CD4-positive, alpha-beta T cell treated with Interferon gamma for 1 hour (primary cell): ENCODE data around the gene GLRA1.
"Not testable (repeated sequence)": the region's sequence is repeated elsewhere in the genome, so short reads cannot be mapped to it uniquely, and the experiment has no call there.

Experiments used
- DNase-seq: peaks from one replicate; pipeline ENCODE4 v3.0.0-alpha.2; 2020

Gene GLRA1

DNA sequence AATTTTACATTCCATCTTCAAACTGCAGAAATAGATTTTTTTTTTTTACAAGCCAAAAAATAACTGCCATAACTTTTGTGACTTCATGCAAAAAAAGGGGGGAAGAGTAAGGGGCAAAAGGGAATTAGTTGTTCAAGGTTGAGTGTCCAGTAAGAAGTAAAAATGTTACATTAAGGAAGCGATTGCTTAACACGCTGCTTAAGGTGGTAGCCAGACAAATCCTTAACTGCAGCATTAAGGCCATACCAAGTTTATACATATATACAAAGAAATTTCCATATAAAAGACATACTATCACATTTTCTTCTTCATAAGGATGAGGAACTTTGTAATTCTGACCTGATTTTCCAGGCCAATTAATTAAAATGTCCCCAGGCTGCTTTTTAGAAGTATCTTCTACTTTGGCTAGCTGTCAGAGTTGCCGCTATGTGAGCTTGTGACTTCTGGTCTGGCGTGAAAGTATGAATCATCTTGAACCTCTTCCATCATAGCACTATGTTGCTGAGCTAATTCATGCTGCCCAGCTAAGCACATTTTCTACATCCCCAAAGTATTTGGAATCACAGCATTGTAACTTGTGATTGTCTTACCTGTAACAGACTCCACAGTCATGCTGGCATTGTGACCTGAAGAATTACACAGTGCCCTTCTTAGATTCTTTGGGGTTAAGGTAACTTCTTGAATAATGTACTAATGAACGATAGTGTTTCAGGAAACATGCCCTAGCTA lies 112.9 kb downstream of the GLRA1 start:
- DNase-seq, result no peak

DNA sequence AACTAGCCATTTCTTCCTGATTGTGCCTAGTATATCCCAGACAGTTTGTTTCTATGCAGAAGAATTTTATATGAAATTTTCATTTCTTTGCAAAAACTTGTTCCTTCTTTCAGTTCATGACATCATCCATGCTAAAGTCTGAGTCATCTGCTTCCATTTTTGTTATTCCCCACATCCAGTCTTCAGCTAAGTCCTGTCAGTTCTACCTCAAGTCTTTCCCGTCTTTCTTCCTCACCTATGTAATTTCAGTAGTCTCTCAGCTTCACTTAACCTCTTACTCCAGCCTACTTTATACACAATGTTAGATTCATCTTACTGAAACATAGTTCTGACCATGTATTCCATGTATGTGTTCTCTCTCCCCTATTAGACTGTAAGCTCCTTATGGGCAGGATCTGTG lies 113.8 kb downstream of the GLRA1 start:
- no peak for DNase-seq

DNA sequence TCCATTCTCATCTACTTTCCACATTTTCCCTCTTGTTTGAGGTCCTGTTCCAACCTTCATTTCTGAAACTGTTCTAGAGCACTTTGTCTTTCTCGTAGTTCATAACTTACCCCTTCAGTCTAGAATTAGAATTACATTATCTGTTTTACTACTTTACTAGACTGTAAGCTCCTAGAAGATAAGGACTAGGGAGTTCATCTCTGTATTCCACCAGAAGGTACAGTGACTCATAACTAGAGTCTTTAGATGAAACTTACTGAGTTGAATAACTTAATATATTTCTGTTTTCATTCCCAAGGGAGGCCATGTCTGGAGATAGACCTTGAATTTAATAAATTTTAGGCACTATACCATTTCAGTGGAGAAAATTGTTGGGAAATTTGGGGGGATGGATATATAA lies 114.2 kb downstream of the GLRA1 start:
- no peak for DNase-seq

DNA sequence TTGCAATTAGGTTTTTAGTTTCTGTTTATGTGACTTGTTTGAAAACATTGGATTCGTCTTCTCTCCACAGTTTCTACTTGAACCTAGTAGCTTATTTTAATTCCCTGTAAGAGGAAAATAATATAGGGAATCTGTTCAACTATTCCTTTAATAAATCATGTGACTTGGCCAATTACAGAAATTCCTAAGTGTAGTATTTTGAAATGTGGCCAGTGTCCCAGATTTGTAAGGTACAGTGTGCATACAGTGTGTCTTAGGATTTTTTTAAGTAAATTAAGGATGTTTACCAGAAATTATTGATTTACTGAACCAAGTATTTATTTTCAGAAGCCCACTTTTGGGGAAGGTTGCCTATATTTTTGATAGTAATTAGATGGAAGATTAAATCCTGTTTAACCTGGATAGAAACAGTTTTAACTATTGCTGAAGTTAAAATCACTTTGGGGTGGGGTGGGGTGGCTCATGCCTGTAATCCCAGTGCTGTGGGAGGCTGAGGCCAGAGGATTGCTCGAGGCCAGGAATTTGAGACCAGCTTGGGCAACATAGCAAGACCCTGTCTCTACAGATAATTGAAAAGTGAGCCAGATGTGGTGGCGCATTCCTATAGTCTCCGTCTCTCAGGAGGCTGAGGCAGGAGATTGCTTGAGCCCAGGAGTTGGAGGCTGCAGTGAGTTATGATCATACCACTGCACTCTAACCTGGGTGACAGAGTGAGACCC lies 116.0 kb downstream of the GLRA1 start:
- DNase-seq, result no peak

DNA sequence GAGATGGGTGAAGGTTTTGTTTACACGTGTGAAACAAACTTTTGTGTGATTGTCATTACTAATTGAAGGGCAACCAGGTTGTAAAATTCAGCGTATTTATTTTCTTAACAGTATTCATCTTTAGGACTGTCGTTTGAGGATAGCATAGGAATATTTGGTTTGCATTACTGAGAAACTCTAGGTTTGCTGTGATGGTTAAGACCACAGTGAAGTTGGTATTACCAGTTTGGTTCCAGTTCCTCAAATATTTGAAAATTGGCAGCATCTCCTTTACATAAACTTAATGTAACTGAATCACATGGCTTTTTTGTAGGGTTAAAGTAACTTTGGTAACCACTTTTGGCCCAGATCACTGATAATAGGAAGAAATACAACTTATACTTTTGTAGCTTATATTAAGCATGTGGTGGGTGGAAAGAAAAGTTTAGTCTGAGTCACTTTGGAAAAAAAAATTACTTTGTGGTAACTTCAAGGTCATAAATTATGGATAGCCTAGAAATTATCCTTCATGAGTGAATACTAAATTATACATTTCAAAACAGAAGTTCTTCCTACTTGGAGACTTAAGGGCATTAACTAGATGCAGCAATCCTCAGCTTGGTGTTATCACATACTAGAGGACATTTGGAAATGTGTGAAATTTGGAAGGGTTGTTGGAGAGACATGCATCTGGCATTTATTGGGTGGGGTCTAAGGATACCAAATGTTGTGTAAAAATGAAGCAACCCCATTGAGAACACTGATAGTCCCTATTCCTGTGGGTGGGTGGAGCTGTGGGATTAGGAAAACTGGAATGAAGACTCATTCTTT lies 119.0 kb downstream of the GLRA1 start:
- no peak for DNase-seq

DNA sequence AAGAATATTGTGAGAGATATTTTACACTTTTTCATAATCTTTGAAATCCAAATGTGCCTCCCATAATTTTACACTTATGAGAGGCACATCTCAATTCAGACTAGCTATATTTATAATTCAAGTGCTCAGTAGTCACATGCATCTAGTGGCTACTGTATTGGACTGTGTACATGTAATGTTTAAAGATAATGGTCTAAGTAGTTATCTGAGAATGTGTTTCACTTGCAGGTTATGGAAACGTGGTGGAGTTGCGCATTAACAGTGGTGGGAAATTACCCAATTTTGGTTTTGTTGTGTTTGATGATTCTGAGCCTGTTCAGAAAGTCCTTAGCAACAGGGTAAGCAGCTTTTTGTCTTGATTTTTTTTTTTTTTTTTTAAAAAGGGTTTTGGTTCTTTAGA lies 124.1 kb downstream of the GLRA1 start:
- DNase-seq, result no peak

DNA sequence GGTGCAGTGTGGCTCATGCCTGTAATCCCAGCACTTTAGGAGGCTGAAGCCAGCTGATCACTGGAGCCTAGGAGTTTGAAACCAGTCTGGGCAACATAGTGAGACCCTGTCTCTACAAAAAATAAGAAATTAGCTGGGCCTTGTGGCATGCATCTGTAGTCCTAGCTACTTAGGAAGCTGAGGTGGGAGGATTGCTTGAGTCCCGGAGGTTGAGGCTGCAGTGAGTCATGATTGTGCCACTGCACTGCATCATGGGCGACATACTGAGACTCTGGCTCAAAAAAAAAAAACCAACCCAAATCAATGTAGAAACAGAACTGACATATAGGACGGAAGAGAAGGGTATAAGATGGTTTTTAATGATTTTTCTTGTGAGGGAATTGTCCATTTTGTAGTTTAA lies 125.2 kb downstream of the GLRA1 start:
- no peak for DNase-seq

DNA sequence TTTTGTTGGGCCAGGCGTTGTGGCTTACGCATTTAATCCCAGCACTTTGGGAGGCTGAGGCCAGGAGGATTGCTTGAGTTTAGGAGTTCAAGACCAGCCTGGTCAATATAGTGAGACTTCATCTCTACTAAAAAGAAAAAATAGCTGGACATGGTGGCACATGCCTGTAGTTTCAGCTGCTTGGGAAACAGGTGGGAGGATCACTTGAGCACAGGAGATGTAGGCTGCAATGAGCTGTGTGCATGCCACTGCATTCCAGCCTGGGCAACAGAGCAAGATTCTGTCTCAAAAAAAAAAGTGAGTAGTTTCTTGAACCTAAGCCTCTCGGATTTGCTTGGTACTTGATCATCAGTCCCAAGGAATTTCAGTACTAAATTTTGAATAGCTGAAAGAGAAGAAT lies 126.0 kb downstream of the GLRA1 start:
- no peak for DNase-seq

DNA sequence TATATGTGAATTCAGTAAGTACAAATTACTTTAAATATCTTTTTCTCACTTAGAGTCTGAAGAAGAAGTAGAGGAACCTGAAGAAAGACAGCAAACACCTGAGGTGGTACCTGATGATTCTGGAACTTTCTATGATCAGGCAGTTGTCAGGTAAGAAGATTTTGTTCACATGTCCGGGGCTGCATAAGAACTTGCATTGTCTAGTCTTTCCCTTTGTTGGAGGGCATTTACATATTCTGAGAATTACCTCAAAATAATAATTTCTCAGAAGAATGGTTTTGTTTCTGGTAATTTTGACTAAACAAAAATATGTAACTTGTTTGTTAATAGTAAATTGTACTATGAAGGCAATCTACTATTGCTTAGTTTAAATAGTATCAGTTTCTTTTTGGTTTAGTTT lies 129.2 kb downstream of the GLRA1 start:
- no peak for DNase-seq

DNA sequence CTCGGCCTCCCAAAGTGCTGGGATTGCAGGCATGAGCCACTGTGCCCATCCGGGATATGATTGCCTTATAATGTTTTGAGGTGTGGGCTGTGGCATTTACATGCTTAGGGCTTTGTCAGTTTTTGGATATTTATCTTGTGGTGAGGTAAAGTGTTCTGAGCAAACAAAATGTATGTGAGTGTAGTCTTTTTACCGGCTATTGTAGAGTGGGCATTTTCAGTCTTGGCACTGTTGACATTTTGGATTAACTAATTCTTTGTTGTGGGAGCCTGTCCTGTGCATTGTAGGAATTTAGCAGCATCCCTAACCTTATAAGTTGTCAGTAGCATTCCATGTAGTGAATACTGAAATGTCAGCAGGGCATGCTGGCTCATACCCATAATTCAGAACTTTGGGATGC lies 131.3 kb downstream of the GLRA1 start:
- no peak for DNase-seq

DNA sequence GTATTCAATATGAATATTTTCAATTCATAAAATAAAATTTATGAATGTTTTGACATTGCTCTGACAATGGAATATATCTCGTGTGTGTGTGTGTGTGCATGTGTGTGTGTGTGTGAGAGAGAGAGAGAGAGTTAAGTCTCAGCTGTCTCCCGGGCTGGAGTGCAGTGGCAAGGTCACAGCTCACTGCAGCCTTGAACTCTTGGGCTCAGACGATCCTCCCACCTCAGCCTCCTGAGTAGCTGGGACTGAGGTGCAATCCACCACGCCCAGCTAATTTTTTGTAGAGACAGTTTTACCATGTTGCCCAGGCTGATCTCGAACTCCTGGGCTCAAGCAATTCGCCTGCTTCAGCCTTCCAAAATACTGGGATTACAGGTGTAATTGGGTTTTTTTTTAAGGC lies 136.8 kb downstream of the GLRA1 start:
- no peak for DNase-seq

DNA sequence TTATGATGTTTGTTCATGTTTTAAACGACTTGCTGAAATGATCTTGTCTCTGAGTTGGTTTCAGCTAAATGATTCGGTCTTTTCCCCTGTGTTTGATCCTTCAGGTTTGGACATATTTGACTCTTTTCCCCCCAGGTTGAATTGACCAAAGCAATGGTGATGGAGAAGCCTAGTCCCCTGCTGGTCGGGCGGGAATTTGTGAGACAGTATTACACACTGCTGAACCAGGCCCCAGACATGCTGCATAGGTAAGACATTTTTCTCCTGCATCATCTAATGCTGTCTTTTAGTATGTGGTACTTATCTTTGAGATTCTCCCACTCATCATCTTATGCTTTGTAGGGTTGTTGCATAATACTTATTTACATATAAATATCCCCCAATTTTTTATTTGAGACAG lies 138.2 kb downstream of the GLRA1 start:
- DNase-seq, result no peak

DNA sequence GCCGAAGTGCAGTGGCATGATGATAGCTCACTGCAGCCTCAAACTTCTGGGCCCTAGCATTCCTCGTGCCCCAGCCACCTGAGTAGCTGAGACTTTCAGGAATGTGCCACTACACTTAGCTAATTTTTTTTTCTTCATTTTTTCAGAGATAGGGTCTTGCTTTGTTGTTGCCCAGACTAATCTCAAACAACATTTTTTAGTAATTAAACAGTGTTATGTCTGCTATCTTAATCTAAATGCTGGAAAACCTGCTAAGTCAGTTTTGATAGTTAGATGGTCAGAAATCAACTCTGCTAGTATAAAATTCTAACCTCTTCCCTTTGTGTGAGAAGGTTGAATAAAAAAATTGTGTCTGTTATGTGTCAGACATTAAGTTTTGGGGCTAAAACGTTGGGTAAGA lies 140.5 kb downstream of the GLRA1 start:
- no peak for DNase-seq

DNA sequence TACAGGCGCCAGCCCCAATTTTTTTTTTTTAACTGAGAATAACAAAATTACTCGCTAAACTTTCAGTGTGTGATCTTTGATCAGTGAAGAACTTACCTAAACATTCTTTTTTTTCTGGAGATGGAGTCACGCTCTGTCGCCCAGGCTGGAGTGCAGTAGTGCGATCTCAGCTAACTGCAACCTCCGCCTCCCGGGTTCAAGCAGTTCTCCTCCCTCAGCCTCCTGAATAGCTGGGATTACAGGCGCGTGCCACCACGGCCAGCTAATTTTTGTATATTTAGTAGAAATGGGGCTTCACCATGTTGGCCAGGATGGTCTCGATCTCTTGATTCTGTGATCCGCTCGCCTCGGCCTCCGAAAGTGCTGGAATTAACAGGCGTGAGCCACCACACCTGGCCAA lies 141.0 kb downstream of the GLRA1 start:
- not testable (repeated sequence) for DNase-seq

DNA sequence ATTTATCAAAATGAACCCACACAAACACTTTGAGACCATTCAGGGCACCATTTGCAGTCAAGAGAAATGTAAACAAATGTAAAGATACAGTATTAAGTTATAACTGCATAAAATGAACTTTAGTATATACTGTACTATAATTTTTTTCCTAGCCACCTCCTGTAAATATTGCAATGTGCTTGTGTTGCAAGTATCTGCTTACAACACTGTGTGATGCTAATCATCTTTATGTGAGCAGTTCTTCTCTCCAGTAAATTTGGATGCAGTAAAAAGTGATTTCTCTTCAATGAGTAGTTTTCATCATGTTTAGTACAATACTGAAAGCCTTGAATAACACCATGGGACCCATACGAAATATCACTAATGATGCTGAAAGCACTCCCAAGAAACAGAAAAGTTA lies 143.4 kb downstream of the GLRA1 start:
- DNase-seq, result no peak

DNA sequence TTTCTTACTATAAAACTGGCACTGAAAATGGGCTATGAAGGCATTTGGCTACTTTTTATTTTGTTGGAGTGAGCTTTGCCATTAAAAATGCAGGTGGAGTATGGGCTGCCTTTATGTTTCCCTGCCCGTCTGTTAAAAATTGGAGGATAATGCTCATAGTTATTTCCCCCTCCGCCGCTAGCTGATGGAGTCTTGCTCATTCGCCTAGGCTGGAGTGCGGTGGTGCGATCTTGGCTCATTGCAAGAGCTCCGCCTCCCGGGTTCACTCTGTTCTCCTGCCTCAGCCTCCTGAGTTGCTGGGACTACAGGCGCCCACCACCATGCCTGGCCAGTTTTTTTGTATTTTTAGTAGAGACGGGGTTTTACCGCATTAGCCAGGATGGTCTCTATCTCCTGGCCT lies 144.3 kb downstream of the GLRA1 start:
- DNase-seq, result no peak

DNA sequence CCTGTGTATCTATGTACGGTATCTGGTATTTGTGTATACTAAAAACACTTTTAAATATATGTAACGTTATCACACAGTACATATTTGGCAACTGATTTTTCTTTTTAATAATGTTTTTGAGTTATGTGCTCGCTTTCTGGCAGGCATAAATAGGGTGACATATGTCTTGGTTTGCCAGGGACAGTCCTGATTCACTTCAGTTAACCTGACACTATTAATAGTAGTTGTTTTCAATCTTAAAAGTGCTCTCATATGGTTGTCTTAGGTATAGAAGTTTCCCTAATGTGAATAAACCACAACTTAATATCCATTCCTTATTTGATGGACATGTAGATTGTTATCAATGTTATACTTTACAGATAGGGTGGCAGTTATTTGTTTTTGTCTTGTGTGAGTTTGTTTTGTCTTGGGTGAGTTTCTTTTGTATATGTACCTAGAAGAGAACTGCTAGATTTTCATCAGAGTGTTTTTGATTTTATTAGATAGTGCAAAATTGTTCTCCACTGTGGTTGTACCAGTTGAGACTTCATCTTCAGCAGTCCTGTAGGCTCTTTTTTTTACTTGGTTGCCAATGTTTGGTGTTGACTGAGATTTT lies 145.0 kb downstream of the GLRA1 start:
- no peak for DNase-seq

DNA sequence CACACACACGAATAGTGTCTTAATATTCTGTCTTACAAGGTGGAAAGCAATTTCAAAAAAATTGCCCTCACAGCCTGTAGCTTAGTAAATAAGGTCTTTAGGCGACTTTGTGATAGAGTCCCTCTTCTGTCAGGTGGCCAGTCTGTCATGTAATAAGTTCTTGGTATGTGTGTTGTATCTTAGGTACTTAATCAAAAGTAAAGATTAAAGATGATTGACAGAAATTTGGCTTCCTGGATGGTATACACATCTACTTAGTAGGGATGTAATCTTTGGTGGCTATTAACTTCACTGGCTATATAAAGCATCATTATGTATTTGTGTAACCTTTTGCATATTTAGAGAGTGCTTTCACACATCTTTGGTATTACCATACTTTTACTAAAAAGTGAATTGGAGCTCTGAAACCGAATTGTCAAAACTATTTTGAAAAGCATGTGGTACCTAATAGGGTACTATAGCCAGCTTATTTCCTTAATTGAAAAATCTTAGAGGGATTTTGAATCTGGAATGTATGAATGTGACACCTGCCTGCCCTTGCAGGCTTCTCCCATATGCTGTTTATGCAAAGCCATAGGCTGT lies 149.5 kb downstream of the GLRA1 start:
- no peak for DNase-seq

DNA sequence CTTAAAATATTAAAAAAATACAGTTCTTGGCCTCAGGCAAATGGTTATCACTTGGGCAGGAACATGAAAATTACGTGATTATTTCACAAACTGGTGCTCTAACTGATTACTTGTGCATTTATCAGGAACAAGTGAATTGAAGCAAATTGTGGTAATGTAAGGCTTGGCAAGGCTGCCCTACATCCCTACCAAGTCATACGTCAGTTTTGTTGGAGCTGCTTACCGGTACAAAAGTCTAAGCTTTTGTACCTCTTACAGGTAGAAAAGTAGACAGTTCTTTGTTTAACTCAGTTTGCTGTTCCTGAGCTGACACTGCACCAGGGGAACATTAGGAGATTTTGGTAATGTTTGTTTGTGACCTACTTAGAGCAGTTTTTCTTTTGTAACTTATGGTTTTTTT lies 150.7 kb downstream of the GLRA1 start:
- no peak for DNase-seq

DNA sequence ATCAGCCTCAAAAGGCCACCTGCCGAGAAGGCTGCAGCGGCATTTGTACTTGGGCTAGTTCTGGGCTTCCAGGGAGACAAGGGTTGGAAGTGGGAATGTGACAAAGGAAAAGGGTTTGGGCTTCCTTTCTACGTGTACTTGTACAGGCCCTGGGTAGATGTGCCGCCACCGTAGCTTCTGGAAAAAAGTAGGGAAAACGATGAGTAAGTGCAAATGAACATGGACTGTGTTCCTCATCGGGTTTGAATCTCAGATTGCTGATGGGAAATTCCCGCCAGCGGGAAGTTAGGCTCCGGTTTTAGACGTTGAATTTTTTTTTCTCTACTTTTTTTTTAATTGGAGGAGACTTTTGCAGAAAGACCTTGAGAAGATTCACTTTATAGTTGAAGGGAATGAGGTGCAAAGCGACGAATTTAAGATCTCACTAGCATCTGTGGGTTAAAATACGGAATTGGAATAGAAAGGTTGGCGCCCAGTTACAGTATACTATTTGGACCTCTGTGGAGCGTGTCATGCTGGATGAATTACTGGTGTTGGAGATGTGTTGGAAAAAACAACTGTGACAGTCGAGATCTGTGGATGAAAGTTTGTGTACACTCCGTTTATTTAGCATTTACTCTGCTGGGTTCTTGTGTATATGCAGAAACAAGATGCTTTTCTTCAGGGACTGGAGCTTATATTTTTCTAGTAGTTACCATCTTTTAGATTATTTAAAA lies 151.6 kb downstream of the GLRA1 start:
- DNase-seq, result no peak
